DOHH2 (cell line): ENCODE measurements around the gene PRSS12.

Experiments used
- H3F3A ChIP-seq: fragments of 200-600 bp; sonication (generic), shearing (Covaris generic); 2 replicates; pipeline ENCODE4 v1.6.0; 2016; ENCODE audit warnings: antibody characterized with exemption, mild to moderate bottlenecking; ENCODE audit not compliant: control insufficient read depth, insufficient read depth
- H3K27ac ChIP-seq: fragments of 200-600 bp; sonication (generic); 2 replicates; pipeline ENCODE4 v1.5.1; 2014; ENCODE audit warnings: low read depth, mild to moderate bottlenecking, low read length, moderate library complexity
- H3K27me3 ChIP-seq: fragments of 200-600 bp; sonication (generic); 2 replicates; pipeline ENCODE4 v1.6.1; 2014; ENCODE audit warnings: mild to moderate bottlenecking, low read length, mixed read lengths; ENCODE audit not compliant: control insufficient read depth
- H3K36me3 ChIP-seq: fragments of 200-600 bp; sonication (generic); 2 replicates; pipeline ENCODE4 v1.6.1; 2014; ENCODE audit warnings: mild to moderate bottlenecking, low read length, moderate library complexity, mixed read lengths; ENCODE audit not compliant: control insufficient read depth
- H3K4me1 ChIP-seq: fragments of 200-600 bp; sonication (generic); 2 replicates; pipeline ENCODE4 v1.6.1; 2014; ENCODE audit warnings: mild to moderate bottlenecking, low read length, mixed read lengths; ENCODE audit not compliant: control insufficient read depth
- H3K4me2 ChIP-seq: fragments of 200-600 bp; sonication (generic); 2 replicates; pipeline ENCODE4 v1.6.0; 2014; ENCODE audit warnings: mild to moderate bottlenecking, low read length, moderate library complexity
- H3K4me3 ChIP-seq: fragments of 200-600 bp; sonication (generic); 2 replicates; pipeline ENCODE4 v1.5.1; 2014; ENCODE audit warnings: mild to moderate bottlenecking, low read length, mixed read lengths
- H3K79me2 ChIP-seq: fragments of 200-600 bp; sonication (generic); 2 replicates; pipeline ENCODE4 v1.6.1; 2014; ENCODE audit warnings: mild to moderate bottlenecking, low read length, mixed read lengths; ENCODE audit not compliant: control insufficient read depth
- H3K9me2 ChIP-seq: fragments of 200-600 bp; sonication (generic); replicated peaks from 2 replicates; pipeline ENCODE4 v1.6.1; 2014; ENCODE audit warnings: mild to moderate bottlenecking, low read length, mixed read lengths; ENCODE audit not compliant: control insufficient read depth
- H3K9me3 ChIP-seq: fragments of 200-600 bp; sonication (generic); 2 replicates; pipeline ENCODE4 v1.6.1; 2014; ENCODE audit warnings: antibody characterized with exemption, low read length, mixed read lengths; ENCODE audit not compliant: control insufficient read depth, insufficient read depth
- H4K20me1 ChIP-seq: fragments of 200-600 bp; sonication (generic); 2 replicates; pipeline ENCODE4 v1.6.0; 2014; ENCODE audit warnings: low read depth, mild to moderate bottlenecking, antibody characterized with exemption, low read length, moderate library complexity; ENCODE audit not compliant: control insufficient read depth, insufficient read depth
- CTCF ChIP-seq: fragments of 200-600 bp; sonication (generic); IDR thresholded peaks from one replicate; pipeline ENCODE4 v1.5.1; 2014; ENCODE audit warnings: antibody characterized with exemption, mild to moderate bottlenecking, low read depth, low read length; ENCODE audit not compliant: poor library complexity, severe bottlenecking
- EZH2phosphoT487 ChIP-seq: fragments of 200-600 bp; sonication (generic); IDR thresholded peaks from 2 replicates; pipeline ENCODE4 v1.6.1; 2017; ENCODE audit warnings: borderline replicate concordance, mild to moderate bottlenecking, antibody characterized with exemption, low read length, moderate library complexity, mixed read lengths

The PRSS12 gene

GRCh38 chr4:118326585-118326984 is 26.2 kb downstream of the PRSS12 start:
- H3K4me1 ChIP-seq, result no peaks in the 10 kb centered on the region
- no peaks in the 10 kb centered on the region for H4K20me1 ChIP-seq
- no peak overlapping the region for H3K27ac ChIP-seq
- H3K4me3 ChIP-seq, result no peak overlapping the region
- no peaks in the 10 kb centered on the region for H3K9me3 ChIP-seq
- TF ChIP-seq EZH2phosphoT487 (no peak), CTCF (no peak)
- no peak overlapping the region for H3K4me2 ChIP-seq
- H3F3A ChIP-seq, result no peaks in the 10 kb centered on the region
- H3K27me3 ChIP-seq, result no peaks in the 10 kb centered on the region
- H3K9me2 ChIP-seq, result no peaks in the 10 kb centered on the region
- H3K36me3 ChIP-seq, result no peaks in the 10 kb centered on the region
- H3K79me2 ChIP-seq, result no peaks in the 10 kb centered on the region

- H3K4me2 ChIP-seq, result no peak overlapping the region
- no peaks in the 10 kb centered on the region for H4K20me1 ChIP-seq
- H3K9me3 ChIP-seq, result no peaks in the 10 kb centered on the region
- TF ChIP-seq EZH2phosphoT487 (no peak), CTCF (no peak)
- no peaks in the 10 kb centered on the region for H3K79me2 ChIP-seq
- H3F3A ChIP-seq, result no peaks in the 10 kb centered on the region
- no peak overlapping the region for H3K27ac ChIP-seq
- no peaks in the 10 kb centered on the region for H3K36me3 ChIP-seq
- no peaks in the 10 kb centered on the region for H3K4me1 ChIP-seq
- no peak overlapping the region for H3K4me3 ChIP-seq
- H3K27me3 ChIP-seq, result no peaks in the 10 kb centered on the region
- no peaks in the 10 kb centered on the region for H3K9me2 ChIP-seq
Measured at GRCh38 chr4:118325431-118325830, 27.4 kb downstream of the PRSS12 start.

- no peaks in the 10 kb centered on the region for H4K20me1 ChIP-seq
- H3K9me3 ChIP-seq, result no peaks in the 10 kb centered on the region
- no peaks in the 10 kb centered on the region for H3K4me1 ChIP-seq
- H3K27ac ChIP-seq, result no peak overlapping the region
- H3K27me3 ChIP-seq, result no peaks in the 10 kb centered on the region
- no peaks in the 10 kb centered on the region for H3K79me2 ChIP-seq
- H3K4me2 ChIP-seq, result no peak overlapping the region
- TF ChIP-seq EZH2phosphoT487 (no peak), CTCF (no peak)
- no peak overlapping the region for H3K4me3 ChIP-seq
- no peaks in the 10 kb centered on the region for H3F3A ChIP-seq
- H3K9me2 ChIP-seq, result no peaks in the 10 kb centered on the region
- no peaks in the 10 kb centered on the region for H3K36me3 ChIP-seq
Measured at GRCh38 chr4:118322831-118323502, 29.8 kb downstream of the PRSS12 start.
